Measurements from ENCODE around the gene ADAM15.

DNA sequence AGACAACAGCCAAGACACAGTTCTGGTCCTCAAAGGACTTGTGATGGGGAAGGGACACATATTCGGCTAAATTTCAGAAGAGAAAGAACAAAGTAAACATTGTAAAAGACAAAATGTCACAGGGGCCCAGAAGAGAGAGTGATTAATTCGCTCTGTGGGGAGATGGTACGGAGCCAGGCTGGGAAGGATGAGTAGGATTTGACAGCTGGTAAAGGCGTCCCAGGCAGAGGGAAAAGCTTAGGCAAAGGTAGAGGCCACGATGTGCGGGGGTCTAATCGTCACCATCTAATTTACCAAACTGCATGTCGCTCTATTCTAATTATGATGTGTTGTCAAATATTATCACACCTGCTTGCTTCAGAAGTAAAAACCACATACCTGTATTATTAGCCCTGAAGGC is 59.3 kb downstream of the ADAM15 start:
- TF ChIP-seq FOXK1 (CRISPR knock-in tag; IDR thresholded peaks at IDR 0.05), result no peak
- TF ChIP-seq, protein P1, sequence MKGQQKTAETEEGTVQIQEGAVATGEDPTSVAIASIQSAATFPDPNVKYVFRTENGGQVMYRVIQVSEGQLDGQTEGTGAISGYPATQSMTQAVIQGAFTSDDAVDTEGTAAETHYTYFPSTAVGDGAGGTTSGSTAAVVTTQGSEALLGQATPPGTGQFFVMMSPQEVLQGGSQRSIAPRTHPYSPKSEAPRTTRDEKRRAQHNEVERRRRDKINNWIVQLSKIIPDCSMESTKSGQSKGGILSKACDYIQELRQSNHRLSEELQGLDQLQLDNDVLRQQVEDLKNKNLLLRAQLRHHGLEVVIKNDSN (CRISPR knock-in tag; IDR thresholded peaks at IDR 0.05), result no peak
- no peak for TF ChIP-seq RELA (CRISPR knock-in tag; IDR thresholded peaks at IDR 0.05; ENCODE audit: borderline replicate concordance)
- TF ChIP-seq, protein P2, sequence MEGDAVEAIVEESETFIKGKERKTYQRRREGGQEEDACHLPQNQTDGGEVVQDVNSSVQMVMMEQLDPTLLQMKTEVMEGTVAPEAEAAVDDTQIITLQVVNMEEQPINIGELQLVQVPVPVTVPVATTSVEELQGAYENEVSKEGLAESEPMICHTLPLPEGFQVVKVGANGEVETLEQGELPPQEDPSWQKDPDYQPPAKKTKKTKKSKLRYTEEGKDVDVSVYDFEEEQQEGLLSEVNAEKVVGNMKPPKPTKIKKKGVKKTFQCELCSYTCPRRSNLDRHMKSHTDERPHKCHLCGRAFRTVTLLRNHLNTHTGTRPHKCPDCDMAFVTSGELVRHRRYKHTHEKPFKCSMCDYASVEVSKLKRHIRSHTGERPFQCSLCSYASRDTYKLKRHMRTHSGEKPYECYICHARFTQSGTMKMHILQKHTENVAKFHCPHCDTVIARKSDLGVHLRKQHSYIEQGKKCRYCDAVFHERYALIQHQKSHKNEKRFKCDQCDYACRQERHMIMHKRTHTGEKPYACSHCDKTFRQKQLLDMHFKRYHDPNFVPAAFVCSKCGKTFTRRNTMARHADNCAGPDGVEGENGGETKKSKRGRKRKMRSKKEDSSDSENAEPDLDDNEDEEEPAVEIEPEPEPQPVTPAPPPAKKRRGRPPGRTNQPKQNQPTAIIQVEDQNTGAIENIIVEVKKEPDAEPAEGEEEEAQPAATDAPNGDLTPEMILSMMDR (IDR thresholded peaks at IDR 0.05), result no peak
- TF ChIP-seq, protein P3, sequence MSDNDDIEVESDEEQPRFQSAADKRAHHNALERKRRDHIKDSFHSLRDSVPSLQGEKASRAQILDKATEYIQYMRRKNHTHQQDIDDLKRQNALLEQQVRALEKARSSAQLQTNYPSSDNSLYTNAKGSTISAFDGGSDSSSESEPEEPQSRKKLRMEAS (CRISPR knock-in tag; IDR thresholded peaks at IDR 0.05), result no peak
- TF ChIP-seq TEAD1 (CRISPR knock-in tag; IDR thresholded peaks at IDR 0.05), result no peak
- TF ChIP-seq SP1 (CRISPR knock-in tag; conservative IDR thresholded peaks at IDR 0.05), result no peak
- TF ChIP-seq SMAD3 (CRISPR knock-in tag; IDR thresholded peaks at IDR 0.05; ENCODE audit: borderline replicate concordance), result no peak
- no peak for TF ChIP-seq ATF1 (CRISPR knock-in tag; IDR thresholded peaks at IDR 0.05)
- no peak for TF ChIP-seq ZNF416 (CRISPR knock-in tag; IDR thresholded peaks at IDR 0.05)
- TF ChIP-seq, protein P4, sequence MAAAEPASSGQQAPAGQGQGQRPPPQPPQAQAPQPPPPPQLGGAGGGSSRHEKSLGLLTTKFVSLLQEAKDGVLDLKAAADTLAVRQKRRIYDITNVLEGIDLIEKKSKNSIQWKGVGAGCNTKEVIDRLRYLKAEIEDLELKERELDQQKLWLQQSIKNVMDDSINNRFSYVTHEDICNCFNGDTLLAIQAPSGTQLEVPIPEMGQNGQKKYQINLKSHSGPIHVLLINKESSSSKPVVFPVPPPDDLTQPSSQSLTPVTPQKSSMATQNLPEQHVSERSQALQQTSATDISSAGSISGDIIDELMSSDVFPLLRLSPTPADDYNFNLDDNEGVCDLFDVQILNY (CRISPR knock-in tag; IDR thresholded peaks at IDR 0.05), result no peak
- no peak for TF ChIP-seq ESRRA (CRISPR knock-in tag; IDR thresholded peaks at IDR 0.05; ENCODE audit: borderline replicate concordance)
- no peak for TF ChIP-seq TP53 (CRISPR knock-in tag; IDR thresholded peaks at IDR 0.05)
- TF ChIP-seq, protein P5, sequence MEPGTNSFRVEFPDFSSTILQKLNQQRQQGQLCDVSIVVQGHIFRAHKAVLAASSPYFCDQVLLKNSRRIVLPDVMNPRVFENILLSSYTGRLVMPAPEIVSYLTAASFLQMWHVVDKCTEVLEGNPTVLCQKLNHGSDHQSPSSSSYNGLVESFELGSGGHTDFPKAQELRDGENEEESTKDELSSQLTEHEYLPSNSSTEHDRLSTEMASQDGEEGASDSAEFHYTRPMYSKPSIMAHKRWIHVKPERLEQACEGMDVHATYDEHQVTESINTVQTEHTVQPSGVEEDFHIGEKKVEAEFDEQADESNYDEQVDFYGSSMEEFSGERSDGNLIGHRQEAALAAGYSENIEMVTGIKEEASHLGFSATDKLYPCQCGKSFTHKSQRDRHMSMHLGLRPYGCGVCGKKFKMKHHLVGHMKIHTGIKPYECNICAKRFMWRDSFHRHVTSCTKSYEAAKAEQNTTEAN (CRISPR knock-in tag; IDR thresholded peaks at IDR 0.05), result no peak

Measured in WTC11 (cell line).